Bronchial epithelial cell (primary cell): ENCODE measurements around the gene TMEM50A. TPM values are rescaled to one million over a fixed set of nuclear protein-coding genes. Genes with fewer than 3 reads are reported as not detected.
"Not testable (repeated sequence)": the region's sequence is repeated elsewhere in the genome, so short reads cannot be mapped to it uniquely, and the experiment has no call there.

Source experiments
- DNase-seq: peaks from one replicate; pipeline ENCODE4 v3.0.0-alpha.2; 2010; ENCODE audit warnings: low read depth
- FAIRE-seq: peaks from 2 replicates; lab custom pipeline; 2011; peaks lifted over from hg19 to GRCh38; lab: Jason Lieb, UNC
- H3K27me3 ChIP-seq: 2 replicates; pipeline ENCODE4 v1.5.1; 2011; ENCODE audit warnings: low read length; ENCODE audit not compliant: control insufficient read depth, insufficient read depth
- H3K36me3 ChIP-seq: 2 replicates; pipeline ENCODE4 v1.5.1; 2011; ENCODE audit warnings: low read length; ENCODE audit not compliant: control insufficient read depth, insufficient read depth
- H3K4me3 ChIP-seq: 2 replicates; pipeline ENCODE4 v1.5.1; 2011; ENCODE audit warnings: mild to moderate bottlenecking, low read depth, low read length, control low read depth
- total RNA-seq: library from RNA; depleted of rRNA; stranded (reverse); fragments of >200 nt; gene quantifications from 2 replicates; pipeline ENCODE4 v1.2.1, GENCODE V29; 2014
- TF ChIP-seq, protein P1 (sequence below): IDR thresholded peaks from 2 replicates; pipeline ENCODE4 v1.5.1; 2011; ENCODE audit warnings: mild to moderate bottlenecking, moderate library complexity, low read length, control low read depth, inconsistent platforms; ENCODE audit not compliant: insufficient read depth, severe bottlenecking

Gene TMEM50A
- 105 and 138 TPM in 2 replicates for total RNA-seq

DNA sequence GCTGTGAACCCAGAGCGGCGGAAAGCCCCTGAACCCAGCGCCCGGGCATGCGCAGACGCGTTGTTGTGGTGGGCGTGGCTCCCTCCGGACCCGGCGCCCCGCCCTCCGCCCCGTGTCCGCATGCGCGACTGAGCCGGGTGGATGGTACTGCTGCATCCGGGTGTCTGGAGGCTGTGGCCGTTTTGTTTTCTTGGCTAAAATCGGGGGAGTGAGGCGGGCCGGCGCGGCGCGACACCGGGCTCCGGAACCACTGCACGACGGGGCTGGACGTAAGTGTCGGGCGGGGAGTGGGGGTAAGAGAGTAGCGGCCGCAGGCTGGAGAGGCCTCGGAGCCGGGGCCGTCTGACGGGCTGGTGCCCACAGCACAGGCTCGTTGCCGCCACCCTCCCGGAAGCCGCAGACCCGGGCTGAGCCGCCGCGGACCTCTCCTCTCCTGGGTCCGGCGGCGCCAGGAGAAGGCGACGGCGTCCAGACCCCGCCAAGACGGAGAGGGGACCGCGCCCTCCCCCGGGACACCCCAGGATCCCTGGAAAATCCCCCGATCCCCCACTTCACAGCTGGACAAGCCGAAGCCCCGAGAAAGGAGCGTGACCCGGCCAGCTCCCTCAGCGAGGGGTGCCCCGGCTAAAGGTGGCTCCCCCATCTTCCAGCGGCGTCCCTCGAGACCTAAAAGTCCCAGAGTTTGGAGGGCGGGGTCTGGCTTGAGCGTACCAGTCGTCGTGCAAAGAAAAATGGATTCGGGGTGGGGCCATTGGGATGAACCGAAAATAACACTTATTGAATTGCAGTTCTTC is at the start of gene TMEM50A:
Gene TMEM50A (plus strand): TSS at position 147 of the 794 bp plus-strand sequence. CDS start 2,153 bp downstream, outside the sequence.
- H3K27me3 ChIP-seq: no peaks in the 10 kb centered on the region
- TF ChIP-seq, protein P1, sequence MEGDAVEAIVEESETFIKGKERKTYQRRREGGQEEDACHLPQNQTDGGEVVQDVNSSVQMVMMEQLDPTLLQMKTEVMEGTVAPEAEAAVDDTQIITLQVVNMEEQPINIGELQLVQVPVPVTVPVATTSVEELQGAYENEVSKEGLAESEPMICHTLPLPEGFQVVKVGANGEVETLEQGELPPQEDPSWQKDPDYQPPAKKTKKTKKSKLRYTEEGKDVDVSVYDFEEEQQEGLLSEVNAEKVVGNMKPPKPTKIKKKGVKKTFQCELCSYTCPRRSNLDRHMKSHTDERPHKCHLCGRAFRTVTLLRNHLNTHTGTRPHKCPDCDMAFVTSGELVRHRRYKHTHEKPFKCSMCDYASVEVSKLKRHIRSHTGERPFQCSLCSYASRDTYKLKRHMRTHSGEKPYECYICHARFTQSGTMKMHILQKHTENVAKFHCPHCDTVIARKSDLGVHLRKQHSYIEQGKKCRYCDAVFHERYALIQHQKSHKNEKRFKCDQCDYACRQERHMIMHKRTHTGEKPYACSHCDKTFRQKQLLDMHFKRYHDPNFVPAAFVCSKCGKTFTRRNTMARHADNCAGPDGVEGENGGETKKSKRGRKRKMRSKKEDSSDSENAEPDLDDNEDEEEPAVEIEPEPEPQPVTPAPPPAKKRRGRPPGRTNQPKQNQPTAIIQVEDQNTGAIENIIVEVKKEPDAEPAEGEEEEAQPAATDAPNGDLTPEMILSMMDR: no peak
- FAIRE-seq (no peak), DNase-seq (peak; percentile 66)
- H3K36me3 ChIP-seq: no peaks in the 10 kb centered on the region
- peak within 1 kb of the TSS; percentile 92 for H3K4me3 ChIP-seq

DNA sequence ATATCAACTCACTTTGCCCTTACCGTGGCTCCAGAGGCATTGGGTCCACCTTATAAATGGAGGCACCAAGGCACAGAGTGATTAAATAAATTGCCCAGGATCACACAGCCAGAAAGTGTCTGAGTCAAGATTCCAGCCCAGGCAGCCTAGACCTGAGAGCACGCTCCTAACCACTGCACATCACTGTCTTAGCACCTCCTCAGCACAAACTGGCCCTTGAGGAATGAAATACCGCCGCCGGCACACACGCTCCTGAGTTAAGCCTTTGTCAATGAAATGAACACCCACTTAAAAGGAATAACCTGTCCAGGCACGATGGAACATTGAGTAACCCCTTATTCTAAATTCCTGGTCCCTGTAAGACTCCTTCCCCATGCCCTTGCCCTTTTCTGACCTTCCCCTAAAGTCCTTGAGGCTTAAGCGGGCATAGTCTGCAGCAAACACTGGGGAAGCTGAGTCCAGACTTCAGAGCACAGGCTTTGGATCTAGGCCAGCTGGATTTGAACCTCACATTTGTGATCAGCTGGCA is 49.5 kb upstream of the TMEM50A start:
- H3K4me3 ChIP-seq, H3K27me3 ChIP-seq, H3K36me3 ChIP-seq: not testable (repeated sequence)
- DNase-seq: peak; percentile 0
- FAIRE-seq: peak; percentile 47

DNA sequence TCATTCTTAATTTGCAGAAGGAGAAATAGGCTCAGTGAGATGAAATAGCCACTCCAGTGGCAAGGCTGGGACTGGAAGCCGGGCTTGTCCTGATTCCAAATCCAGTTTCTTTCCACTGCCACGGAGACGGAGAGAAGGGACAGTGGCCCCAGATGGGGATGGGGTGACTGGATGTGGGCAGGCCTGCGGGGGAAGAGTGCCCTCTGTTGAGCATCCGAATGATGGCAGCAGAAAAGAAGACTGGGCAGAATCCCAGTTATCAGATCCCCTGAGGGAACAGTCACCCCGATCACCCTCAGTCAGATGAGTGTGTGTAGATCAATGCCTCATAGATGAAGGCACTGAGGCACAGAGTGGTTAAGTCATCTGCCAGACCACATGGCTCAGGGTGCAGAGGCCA is 48.1 kb upstream of the TMEM50A start:
- not testable (repeated sequence) for FAIRE-seq, H3K4me3 ChIP-seq, H3K27me3 ChIP-seq, DNase-seq, H3K36me3 ChIP-seq

DNA sequence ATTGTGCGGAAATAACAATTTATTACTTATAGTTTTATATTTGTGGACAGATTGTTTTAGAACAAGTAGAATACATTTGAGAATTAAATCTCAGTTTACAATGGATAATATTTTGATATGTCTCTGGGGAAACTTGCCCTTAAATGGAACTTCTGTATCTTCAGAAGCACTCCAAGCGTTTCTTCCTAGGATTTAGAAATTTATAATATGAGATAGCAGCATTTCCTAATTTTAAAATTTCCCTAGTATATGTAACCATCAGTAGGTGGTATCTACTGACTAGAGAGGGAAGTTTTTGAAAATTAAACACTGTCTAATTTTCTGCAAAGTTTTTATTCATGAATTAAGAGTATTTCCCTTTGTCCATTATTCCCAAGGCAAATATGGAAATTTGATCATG is 44.7 kb upstream of the TMEM50A start:
- not testable (repeated sequence) for H3K4me3 ChIP-seq, H3K36me3 ChIP-seq, H3K27me3 ChIP-seq, FAIRE-seq, DNase-seq

DNA sequence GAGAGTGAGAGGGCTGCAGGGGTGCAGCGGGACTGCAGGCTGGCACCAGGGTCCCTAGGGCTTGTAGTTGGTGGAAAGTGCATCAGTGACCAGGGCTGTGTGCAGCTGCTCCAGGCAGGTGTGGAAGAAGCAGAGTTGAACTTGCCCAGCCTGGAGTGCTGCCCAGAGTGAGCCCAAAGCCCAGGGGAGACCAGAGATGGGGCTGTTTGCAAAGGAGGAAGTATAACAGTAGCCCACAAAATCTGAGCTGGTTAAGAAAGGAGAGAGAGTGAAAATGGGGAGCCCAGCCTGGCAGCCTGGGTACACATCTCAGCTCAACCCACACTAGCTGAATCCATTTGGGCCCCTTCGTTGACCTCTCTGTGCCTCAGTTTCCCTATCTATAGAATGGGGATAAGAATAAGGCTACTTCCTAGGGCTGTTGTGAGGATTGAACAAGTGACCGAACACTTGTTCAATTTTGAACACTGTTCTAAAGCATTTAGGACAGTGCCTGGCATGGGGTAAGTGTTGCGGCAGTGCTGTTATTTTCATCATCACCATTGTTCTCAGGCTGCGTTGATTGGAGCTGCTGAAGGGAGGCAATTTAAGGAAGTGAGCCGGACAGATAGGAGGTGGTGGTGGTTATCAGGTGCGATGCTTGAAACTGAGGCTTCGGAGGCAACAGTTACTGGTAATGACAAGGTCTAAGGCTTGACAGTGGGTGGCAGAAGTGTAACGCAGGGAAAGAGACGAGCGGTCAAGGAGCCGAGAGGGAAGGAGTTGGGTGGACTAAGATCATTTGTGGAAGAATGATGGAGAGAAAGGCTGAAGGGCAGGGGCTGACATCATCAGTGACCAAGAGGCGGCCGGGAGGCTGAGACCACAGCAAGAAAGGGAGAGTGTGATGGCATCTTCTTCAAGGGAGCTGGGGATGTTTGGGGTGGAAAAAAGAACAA is 43.0 kb upstream of the TMEM50A start:
- peak; percentile 98 for FAIRE-seq
- not testable (repeated sequence) for H3K36me3 ChIP-seq, H3K27me3 ChIP-seq, H3K4me3 ChIP-seq, DNase-seq

DNA sequence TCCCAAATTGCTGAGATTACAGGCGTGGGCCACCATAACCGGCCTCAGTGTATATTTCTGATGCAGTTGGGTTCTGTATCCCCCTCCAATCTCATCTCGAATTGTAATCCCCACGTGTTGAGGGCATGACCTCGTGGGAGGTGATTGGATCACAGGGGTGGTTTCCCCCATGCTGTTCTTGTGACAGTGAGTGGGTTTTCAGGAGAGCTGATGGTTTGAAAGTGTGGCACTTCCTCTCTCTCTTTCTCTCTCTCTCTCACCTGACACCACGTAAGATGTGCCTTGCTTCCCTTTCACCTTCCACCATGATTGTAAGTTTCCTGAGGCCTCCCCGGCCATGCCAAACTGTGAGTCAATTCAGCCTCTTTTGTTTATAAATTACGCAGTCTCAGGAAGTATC is 41.6 kb upstream of the TMEM50A start:
- H3K27me3 ChIP-seq, H3K36me3 ChIP-seq, H3K4me3 ChIP-seq, FAIRE-seq, DNase-seq: not testable (repeated sequence)

DNA sequence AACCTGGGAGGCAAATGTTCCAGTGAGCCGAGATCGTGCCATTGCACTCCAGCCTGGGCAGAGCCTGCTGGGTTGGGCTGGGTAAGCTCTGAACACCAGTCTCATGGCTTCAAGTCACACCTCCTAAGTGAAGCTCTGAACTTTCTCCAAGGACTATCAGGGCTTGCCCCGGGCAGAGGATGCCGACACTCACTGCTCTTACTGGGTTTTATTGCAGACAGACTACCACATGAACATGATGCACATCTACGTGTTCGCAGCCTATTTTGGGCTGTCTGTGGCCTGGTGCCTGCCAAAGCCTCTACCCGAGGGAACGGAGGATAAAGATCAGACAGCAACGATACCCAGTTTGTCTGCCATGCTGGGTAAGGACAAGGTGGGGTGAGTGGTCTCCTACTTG is 37.4 kb upstream of the TMEM50A start:
- not testable (repeated sequence) for H3K4me3 ChIP-seq, H3K27me3 ChIP-seq, DNase-seq, FAIRE-seq, H3K36me3 ChIP-seq

DNA sequence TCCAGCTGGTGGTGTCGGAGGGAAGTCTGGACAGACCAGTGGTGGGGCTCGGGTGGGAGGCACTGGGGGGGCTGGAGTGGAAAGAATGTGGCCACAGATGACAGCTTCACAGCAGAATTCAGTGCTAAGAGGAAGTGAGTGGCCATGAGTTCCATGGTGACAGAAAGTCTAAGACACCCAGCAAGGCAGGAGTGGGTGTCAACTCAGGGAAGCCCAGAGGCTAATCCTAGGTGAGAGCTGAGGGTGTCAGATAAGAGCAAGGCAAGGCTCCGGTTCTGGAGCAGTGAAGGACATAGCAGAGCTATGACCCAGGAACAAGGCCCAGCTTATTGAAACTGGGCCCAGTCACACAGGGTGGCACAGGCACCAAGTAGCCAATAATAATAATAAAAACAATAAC is 35.8 kb upstream of the TMEM50A start:
- not testable (repeated sequence) for H3K27me3 ChIP-seq, FAIRE-seq, DNase-seq, H3K36me3 ChIP-seq, H3K4me3 ChIP-seq

DNA sequence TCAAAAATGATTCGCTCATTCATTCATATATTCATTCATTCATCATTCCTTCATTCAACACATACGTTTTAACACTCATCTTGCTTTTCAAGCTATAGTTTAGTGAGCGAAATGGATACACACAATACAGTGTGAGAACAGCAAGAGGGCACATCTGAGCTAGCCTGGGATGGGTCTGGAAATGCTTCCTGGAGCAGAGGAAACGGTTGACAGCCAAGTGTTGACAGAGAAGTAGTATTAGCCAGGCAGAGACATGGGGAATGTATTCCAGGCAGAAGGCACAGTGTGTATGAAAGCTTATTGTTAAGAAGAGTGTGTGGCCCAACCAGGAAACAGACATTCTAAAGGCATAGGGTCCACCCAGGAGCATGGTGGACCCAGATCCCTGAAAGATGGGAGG is 33.2 kb upstream of the TMEM50A start:
- H3K4me3 ChIP-seq, FAIRE-seq, H3K27me3 ChIP-seq, H3K36me3 ChIP-seq, DNase-seq: not testable (repeated sequence)

DNA sequence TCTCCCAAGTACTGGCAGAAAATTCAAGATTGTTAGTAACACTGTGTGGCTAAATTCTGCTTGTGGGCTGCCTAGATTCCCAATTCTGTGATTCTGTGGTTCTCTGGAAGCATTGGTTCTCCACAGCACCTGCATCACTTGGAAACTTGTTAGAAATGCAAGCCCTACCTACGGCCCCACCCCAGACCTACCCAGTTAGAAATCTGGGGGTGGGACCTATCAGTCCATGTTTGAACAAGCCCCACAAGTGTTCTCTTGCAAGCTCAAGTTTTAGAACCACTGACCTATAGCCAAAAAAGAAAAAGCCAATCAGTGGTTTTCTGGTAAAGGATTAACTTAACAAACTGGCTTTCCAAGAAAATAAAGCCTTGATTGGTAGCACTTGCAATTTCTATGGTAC is 30.0 kb upstream of the TMEM50A start:
- FAIRE-seq, H3K36me3 ChIP-seq, H3K27me3 ChIP-seq, H3K4me3 ChIP-seq, DNase-seq: not testable (repeated sequence)

DNA sequence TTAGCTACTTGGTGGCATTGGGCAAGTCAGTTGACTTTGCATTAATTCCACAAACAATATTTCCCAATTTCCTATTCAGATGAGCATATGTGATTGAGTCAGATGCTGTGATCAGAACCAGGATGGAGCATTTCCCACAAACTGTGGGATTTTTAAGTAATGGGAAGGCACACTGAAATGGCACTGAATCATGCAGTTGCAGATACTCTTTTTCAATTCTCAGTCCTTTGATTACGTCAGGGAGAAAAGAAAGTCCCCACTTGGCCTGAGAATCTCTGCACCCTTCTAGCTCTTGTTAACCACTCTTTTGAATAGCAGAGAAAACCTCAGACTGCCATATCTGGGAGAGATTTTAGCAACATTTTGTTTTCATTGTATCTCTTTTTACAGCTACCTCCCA is 29.0 kb upstream of the TMEM50A start:
- DNase-seq, FAIRE-seq: not testable (repeated sequence)

DNA sequence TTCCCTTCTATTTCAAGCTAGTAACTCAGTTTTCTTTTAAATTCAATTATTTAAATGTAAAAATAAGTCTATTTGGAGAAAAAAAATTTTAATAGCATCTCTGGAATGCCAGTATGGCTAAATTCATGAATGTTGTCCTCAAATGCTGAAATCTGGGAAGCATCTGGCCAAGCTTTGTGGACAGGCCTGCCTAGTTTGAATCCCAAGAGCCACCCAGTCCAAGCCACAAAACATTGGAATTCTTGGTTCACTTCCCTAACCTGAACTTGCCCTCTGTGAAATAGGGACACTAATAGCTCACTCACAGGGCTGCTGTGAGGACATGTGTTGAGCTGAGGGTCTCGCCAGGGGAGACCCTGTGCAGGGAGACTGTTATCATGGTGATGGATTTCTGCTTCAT is 28.6 kb upstream of the TMEM50A start:
- not testable (repeated sequence) for H3K36me3 ChIP-seq, H3K27me3 ChIP-seq, H3K4me3 ChIP-seq, FAIRE-seq, DNase-seq

More for the DNA sequence above, 29.0 kb upstream of the TMEM50A start:
- not testable (repeated sequence) for H3K27me3 ChIP-seq, H3K36me3 ChIP-seq, H3K4me3 ChIP-seq
